GM19452 (cell line): ENCODE data around the gene ZNF436.
"Not testable (repeated sequence)": the region's sequence is repeated elsewhere in the genome, so short reads cannot be mapped to it uniquely, and the experiment has no call there.

Experiments used
- ATAC-seq: cut with Tn5 transposase; IDR thresholded peaks from one replicate; pipeline ENCODE4 v1.9.1; 2021; ENCODE audit not compliant: unreplicated experiment

ZNF436 gene

DNA sequence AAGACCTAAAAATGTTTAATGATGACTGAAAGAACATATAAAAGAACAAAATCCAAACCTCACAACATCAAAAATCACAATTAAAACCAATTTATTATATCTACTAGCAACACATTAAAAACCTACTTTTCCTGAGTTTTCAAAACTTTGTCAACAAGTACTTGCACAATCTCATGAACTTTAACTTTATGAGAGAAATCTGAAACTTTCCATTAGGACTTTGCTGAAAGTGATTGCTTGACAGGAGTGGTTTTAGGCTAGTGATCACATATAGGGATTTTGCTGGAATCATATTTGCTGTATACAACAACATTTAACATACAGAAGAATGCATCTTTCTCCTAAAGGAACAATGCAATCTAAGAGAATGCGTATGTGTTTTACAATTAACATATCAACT lies 38.8 kb downstream of the ZNF436 start:
- no peak for ATAC-seq

DNA sequence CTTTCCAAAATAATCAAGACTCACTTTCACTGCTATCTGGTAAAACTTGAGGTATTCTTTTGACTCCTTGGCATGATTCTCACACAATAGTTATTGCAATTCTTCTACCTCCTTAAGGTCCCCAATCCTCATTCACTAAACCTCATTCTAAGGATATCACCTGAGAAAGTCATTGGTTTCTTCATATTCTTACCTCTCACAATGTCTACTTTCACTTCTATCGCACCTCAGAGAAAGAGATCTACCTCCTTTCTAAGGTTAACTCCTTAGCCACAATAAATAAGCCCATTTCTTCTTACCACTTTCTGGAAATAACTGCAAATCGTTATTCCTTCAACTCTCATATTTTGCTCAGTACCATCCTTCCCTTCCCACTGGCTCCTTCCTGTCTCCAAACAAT lies 44.2 kb downstream of the ZNF436 start:
- ATAC-seq, result no peak

DNA sequence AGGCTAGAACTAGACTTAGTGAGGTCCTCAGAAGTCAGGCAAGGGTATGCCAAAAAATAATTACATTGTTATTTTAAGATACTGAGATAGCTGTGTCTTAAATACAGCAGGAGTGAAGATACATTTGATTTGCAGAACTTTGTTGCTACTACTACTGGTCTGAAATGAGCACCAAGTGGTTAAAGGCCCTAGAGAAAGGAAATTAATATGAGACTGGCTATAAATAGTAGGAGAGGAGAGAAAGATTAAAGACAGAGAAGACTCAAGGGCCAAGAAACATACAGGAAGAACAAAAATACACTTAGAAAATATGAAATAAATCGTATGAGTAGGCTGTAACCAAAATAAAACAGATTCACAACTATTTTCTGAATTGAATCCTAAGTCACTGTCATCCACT lies 46.9 kb downstream of the ZNF436 start:
- no peak for ATAC-seq

DNA sequence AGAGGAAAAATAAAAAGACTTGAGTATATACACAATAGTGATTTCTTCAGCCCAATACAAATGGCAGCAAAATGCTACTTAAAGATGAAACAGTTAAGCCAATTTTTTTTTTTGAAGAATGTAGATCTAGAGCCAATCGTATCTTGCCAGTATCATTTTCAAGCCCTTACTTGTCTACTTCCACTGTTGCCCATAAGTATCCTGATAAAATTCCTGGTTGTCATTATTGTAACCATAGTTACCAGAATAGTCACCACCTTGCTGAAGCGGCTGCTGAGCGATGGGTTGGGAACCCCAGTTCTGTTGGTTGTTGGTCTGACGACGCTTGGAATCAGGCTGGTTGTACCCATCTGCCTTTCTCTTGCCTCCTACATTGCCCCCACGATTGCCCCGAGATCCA lies 59.4 kb downstream of the ZNF436 start:
- not testable (repeated sequence) for ATAC-seq
